NAMALWA (cell line): ENCODE measurements around the gene KCNJ6.
"Not testable (repeated sequence)": the region's sequence is repeated elsewhere in the genome, so short reads cannot be mapped to it uniquely, and the experiment has no call there.

ENCODE experiments used
- DNase-seq: peaks from one replicate; pipeline ENCODE4 v3.0.0-alpha.2; 2015; ENCODE audit warnings: low spot score

Gene KCNJ6

GRCh38 chr21:37673801-37674575 lies 242.3 kb downstream of the KCNJ6 start:
- DNase-seq, result no peak

GRCh38 chr21:37671381-37671780 lies 244.9 kb downstream of the KCNJ6 start:
- DNase-seq, result no peak

- no peak for DNase-seq
Observed at GRCh38 chr21:37670883-37671282, 245.4 kb downstream of the KCNJ6 start.

GRCh38 chr21:37669249-37669648 lies 247.0 kb downstream of the KCNJ6 start:
- no peak for DNase-seq

- DNase-seq, result no peak
Observed at GRCh38 chr21:37668462-37669239, 247.6 kb downstream of the KCNJ6 start.

GRCh38 chr21:37667380-37667779 lies 248.9 kb downstream of the KCNJ6 start:
- no peak for DNase-seq

- no peak for DNase-seq
Observed at GRCh38 chr21:37665230-37666024, 250.8 kb downstream of the KCNJ6 start.

GRCh38 chr21:37662227-37662626 lies 254.0 kb downstream of the KCNJ6 start:
- not testable (repeated sequence) for DNase-seq

- no peak for DNase-seq
Observed at GRCh38 chr21:37660709-37661108, 255.5 kb downstream of the KCNJ6 start.

GRCh38 chr21:37659874-37660273 lies 256.4 kb downstream of the KCNJ6 start:
- DNase-seq, result no peak

GRCh38 chr21:37658817-37659458 lies 257.3 kb downstream of the KCNJ6 start:
- DNase-seq, result no peak

GRCh38 chr21:37658121-37658816 lies 258.0 kb downstream of the KCNJ6 start:
- no peak for DNase-seq

GRCh38 chr21:37656899-37657298 lies 259.4 kb downstream of the KCNJ6 start:
- DNase-seq, result no peak

- DNase-seq, result no peak
Observed at GRCh38 chr21:37655611-37656300, 260.5 kb downstream of the KCNJ6 start.

GRCh38 chr21:37654596-37654995 lies 261.7 kb downstream of the KCNJ6 start:
- DNase-seq, result no peak

- no peak for DNase-seq
Observed at GRCh38 chr21:37653201-37653600, 263.1 kb downstream of the KCNJ6 start.

GRCh38 chr21:37647781-37648180 lies 268.5 kb downstream of the KCNJ6 start:
- DNase-seq, result no peak

GRCh38 chr21:37646761-37647160 lies 269.5 kb downstream of the KCNJ6 start:
- not testable (repeated sequence) for DNase-seq

GRCh38 chr21:37645848-37646247 lies 270.4 kb downstream of the KCNJ6 start:
- DNase-seq, result no peak

- no peak for DNase-seq
Observed at GRCh38 chr21:37644636-37645035, 271.6 kb downstream of the KCNJ6 start.

- not testable (repeated sequence) for DNase-seq
Observed at GRCh38 chr21:37643862-37644261, 272.4 kb downstream of the KCNJ6 start.
